ENCODE results near the gene INPP4A. TPM values are rescaled to one million over a fixed set of nuclear protein-coding genes. Genes with fewer than 3 reads are reported as not detected.

The INPP4A gene
- total and polyA plus RNA-seq, 2 of the 13 experiments (the other 11 are each of a cell fraction or from before 2014, with no cell fraction given), result 10.1 to 10.9 TPM

GRCh38 chr2:98485453-98485755, 40.7 kb downstream of the INPP4A start:
- H3K9ac ChIP-seq (ENCODE audit: insufficient read depth, low read depth, low read length), result no peak overlapping the region
- DNase-seq (ENCODE audit: low spot score) (no peak), ATAC-seq (no peak), FAIRE-seq (no peak)
- no peaks in the 10 kb centered on the region for H3K27me3 ChIP-seq (ENCODE audit: control insufficient read depth in 1 of 2, insufficient read depth in 2 of 2, low read length in 2 of 2)
- no peak overlapping the region for H3K4me3 ChIP-seq (replicated peaks in 1 of 3; ENCODE audit: insufficient read depth in 1 of 3, low read depth in 2 of 3, low read length in 3 of 3)
- in situ Hi-C loops (cut with HindIII; ENCODE audit: extremely low pct_ligation_motif_present, low pct_unique_long_range_greater_than_20kb) (no loop called here), intact Hi-C loops (cut with micrococcal nuclease; ENCODE audit: unreplicated experiment) (loop anchor here (5.0 kb wide), 1 partner anchor 38 kb away; no protein-coding TSS in a partner anchor)
- H3K36me3 ChIP-seq (replicated peaks in 1 of 2; ENCODE audit: control insufficient read depth in 1 of 2, insufficient read depth in 2 of 2, low read length in 2 of 2), result 0 out of 5 replicates have a peak, but pooled peaks cover 0 to 1% of the 10 kb centered on the region in 2 experiments
- H3K4me1 ChIP-seq (ENCODE audit: insufficient read depth, low read length), result peaks cover 43% of the 10 kb centered on the region
- no peaks in the 10 kb centered on the region for H4K20me1 ChIP-seq (ENCODE audit: insufficient read depth, low read length)
- H3K4me2 ChIP-seq (ENCODE audit: low read depth, low read length), result no peak overlapping the region
- H3K27ac ChIP-seq (ENCODE audit: extremely low read length, insufficient read depth, low read length), result no peak overlapping the region
- no peak overlapping the region for H2AFZ ChIP-seq (ENCODE audit: low read length)
- H3K9me3 ChIP-seq (ENCODE audit: low read length), result no peaks in the 10 kb centered on the region
- H3K79me2 ChIP-seq (ENCODE audit: insufficient read depth, low read length), result no peaks in the 10 kb centered on the region
- TF ChIP-seq ZBTB8A (CRISPR knock-in tag; IDR thresholded peaks at IDR 0.05; ENCODE audit: borderline replicate concordance, low read depth), result no peak
- no peak for TF ChIP-seq SKI (IDR thresholded peaks at IDR 0.05; ENCODE audit: partially characterized antibody)
- no peak for TF ChIP-seq ZNF543 (CRISPR knock-in tag; IDR thresholded peaks at IDR 0.05)
- no peak for TF ChIP-seq ZNF343 (CRISPR knock-in tag; IDR thresholded peaks at IDR 0.05)
- no peak for TF ChIP-seq ZNF274 (CRISPR knock-in tag; IDR thresholded peaks at IDR 0.05)
- no peak for TF ChIP-seq KDM4B (CRISPR knock-in tag; IDR thresholded peaks at IDR 0.05)
- no peak for TF ChIP-seq BCL3 (CRISPR knock-in tag; IDR thresholded peaks at IDR 0.05)
- no peak for TF ChIP-seq TERF1 (CRISPR knock-in tag; IDR thresholded peaks at IDR 0.05)
- ChIA-PET POLR2A (no interaction called here), CTCF (ENCODE audit: low intra/inter-chr PET ratio, low total read pairs) (no interaction called here)
- WGBS (ENCODE audit: low lambda C conversion rate), result 94% methylated on average over 4 of the region's 4 CpGs
- BruUV-seq (replicated peaks), result no TSS peak
